Nephron progenitor cell (in vitro differentiated cells): ENCODE measurements around the gene OR2T1.

Experiments
- DNase-seq: peaks from one replicate; pipeline ENCODE4 v3.0.0; 2021
- H3K27ac Mint-ChIP-seq: 2 replicates; pipeline ENCODE4 v1.8.0; 2021; ENCODE audit warnings: mild to moderate bottlenecking, moderate library complexity, mixed read lengths
- H3K27me3 Mint-ChIP-seq: 2 replicates; pipeline ENCODE4 v1.8.0; 2021; ENCODE audit warnings: mild to moderate bottlenecking, low read depth, mixed read lengths; ENCODE audit not compliant: poor library complexity
- H3K36me3 Mint-ChIP-seq: 2 replicates; pipeline ENCODE4 v1.8.0; 2021; ENCODE audit warnings: low read depth, mixed read lengths
- H3K4me1 Mint-ChIP-seq: 2 replicates; pipeline ENCODE4 v1.8.0; 2021; ENCODE audit warnings: mixed read lengths
- H3K4me3 Mint-ChIP-seq: 2 replicates; pipeline ENCODE4 v1.8.0; 2021; ENCODE audit warnings: mild to moderate bottlenecking, moderate library complexity, mixed read lengths
- H3K9me3 Mint-ChIP-seq: 2 replicates; pipeline ENCODE4 v1.8.0; 2021; ENCODE audit warnings: mild to moderate bottlenecking, moderate library complexity, mixed read lengths
- CTCF ChIP-seq: fragments of 200-600 bp; sonication (generic); IDR thresholded peaks from 2 replicates; pipeline ENCODE4 v1.5.0; 2021; ENCODE audit warnings: antibody characterized with exemption

Gene OR2T1

GRCh38 chr1:248375446-248375845, 27.4 kb upstream of the OR2T1 start, which contains the start of gene OR2T6:
TSS of gene OR2T6 (plus strand) at chr1:248375746. CDS start at chr1:248387609, 11,863 bp downstream.
- Mint-ChIP-seq H3K27ac (no peak within 1 kb of the TSS), H3K4me3 (no peak within 1 kb of the TSS), H3K27me3 (no peaks in the 10 kb centered on the region), H3K9me3 (peaks cover 87% of the 10 kb centered on the region), H3K4me1 (no peaks in the 10 kb centered on the region), H3K36me3 (no peaks in the 10 kb centered on the region)
- DNase-seq: no peak
- TF ChIP-seq CTCF: no peak

DNA sequence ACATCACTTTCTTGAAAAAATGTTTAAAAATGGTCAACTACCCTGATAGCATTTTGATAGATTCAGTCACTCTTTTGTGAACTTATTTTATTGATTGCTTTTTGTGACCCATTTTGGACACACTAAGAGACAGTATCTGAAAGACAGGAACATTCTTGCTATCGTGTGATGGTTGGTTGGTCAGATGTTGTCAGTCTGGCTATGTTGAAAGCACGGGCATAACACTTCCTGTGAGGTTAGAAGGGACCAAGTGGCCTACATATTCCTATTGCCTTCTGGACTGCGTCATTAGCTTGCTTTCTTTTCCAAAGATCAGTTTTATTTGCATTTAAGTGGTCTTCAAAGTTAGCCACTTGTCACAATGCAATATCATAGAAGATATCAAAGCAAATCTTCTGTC, 25.9 kb upstream of the OR2T1 start:
- no peak overlapping the region for H3K4me3 Mint-ChIP-seq
- TF ChIP-seq CTCF: no peak
- no peak overlapping the region for H3K27ac Mint-ChIP-seq
- DNase-seq: no peak
- H3K9me3 Mint-ChIP-seq: peaks cover 84% of the 10 kb centered on the region
- H3K4me1 Mint-ChIP-seq: no peaks in the 10 kb centered on the region
- H3K36me3 Mint-ChIP-seq: no peaks in the 10 kb centered on the region
- no peaks in the 10 kb centered on the region for H3K27me3 Mint-ChIP-seq

DNA sequence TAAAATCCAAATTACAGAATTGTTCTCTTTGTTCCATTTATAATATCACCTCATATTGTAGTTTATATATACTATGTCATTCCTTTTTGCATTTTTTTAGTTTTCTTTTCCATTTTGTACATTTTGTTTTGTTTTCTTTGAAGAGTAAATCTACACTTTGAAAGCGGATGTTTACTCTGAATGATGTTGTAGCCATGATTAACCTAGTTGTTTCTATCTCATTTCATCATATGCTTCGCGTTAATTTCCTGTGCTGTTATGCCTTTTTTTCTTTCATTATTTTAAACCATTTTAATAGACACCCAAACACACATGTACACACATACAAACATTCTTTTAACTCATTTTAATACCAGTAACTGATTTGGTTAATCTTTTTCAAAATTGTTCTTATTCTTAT, 22.0 kb upstream of the OR2T1 start:
- no peak for TF ChIP-seq CTCF
- DNase-seq: no peak
- Mint-ChIP-seq H3K9me3 (peaks cover 70% of the 10 kb centered on the region), H3K4me1 (no peaks in the 10 kb centered on the region), H3K4me3 (no peak overlapping the region), H3K36me3 (no peaks in the 10 kb centered on the region), H3K27me3 (peaks cover 3% of the 10 kb centered on the region), H3K27ac (no peak overlapping the region)

GRCh38 chr1:248388426-248388825, 14.4 kb upstream of the OR2T1 start:
- Mint-ChIP-seq H3K4me3 (no peak overlapping the region), H3K36me3 (no peaks in the 10 kb centered on the region), H3K4me1 (no peaks in the 10 kb centered on the region), H3K27me3 (no peaks in the 10 kb centered on the region), H3K27ac (no peak overlapping the region), H3K9me3 (peaks cover 85% of the 10 kb centered on the region)
- no peak for DNase-seq
- no peak for TF ChIP-seq CTCF

GRCh38 chr1:248393050-248393449, 9.8 kb upstream of the OR2T1 start:
- Mint-ChIP-seq H3K27me3 (no peaks in the 10 kb centered on the region), H3K36me3 (no peaks in the 10 kb centered on the region), H3K4me1 (no peaks in the 10 kb centered on the region), H3K27ac (no peak overlapping the region), H3K4me3 (no peak overlapping the region), H3K9me3 (peaks cover 95% of the 10 kb centered on the region)
- TF ChIP-seq CTCF: no peak
- DNase-seq: no peak

DNA sequence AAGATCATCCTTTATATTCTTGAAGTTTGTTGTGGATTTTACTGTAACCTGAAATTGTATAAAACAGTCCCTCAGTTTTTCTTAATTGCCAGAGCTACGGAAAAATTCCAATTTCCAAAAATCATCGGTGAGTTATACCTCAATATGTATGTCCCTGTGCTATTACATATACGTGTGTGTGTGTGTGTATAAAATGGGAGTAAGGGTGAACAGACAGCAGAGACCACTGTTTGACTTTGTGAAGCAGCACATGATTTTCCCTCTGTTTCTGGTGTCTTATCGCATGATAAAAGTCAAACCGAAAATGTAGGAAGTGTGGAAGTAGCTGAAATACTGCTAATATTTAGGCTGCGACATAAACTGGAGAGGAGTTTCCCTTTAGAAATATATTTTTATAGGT, 1.2 kb downstream of the OR2T1 start:
- H3K27ac Mint-ChIP-seq: no peak overlapping the region
- no peak overlapping the region for H3K4me3 Mint-ChIP-seq
- H3K36me3 Mint-ChIP-seq: no peaks in the 10 kb centered on the region
- no peak for TF ChIP-seq CTCF
- H3K27me3 Mint-ChIP-seq: no peaks in the 10 kb centered on the region
- peaks cover 64% of the 10 kb centered on the region for H3K9me3 Mint-ChIP-seq
- no peak for DNase-seq
- H3K4me1 Mint-ChIP-seq: no peaks in the 10 kb centered on the region
